Measurements from ENCODE around the gene DYNC1H1. TPM values are rescaled to one million over a fixed set of nuclear protein-coding genes. Genes with fewer than 3 reads are reported as not detected.
"Not testable (repeated sequence)": the region's sequence is repeated elsewhere in the genome, so short reads cannot be mapped to it uniquely, and the experiment has no call there.

Gene DYNC1H1
- total RNA-seq, 4 donors from 2014 or later = 486 to 737 (median 718) TPM

GRCh38 chr14:102071283-102071998, 107.1 kb downstream of the DYNC1H1 start:
- Histone ChIP-seq H3K9me3 (no peaks in the 10 kb centered on the region), H3K36me3 (no peaks in the 10 kb centered on the region), H3K4me1 (peaks cover 0 to 9% of the 10 kb centered on the region in 2 donors), H3K27ac (no peak overlapping the region), H3K4me3 (no peak overlapping the region), H3K27me3 (no peaks in the 10 kb centered on the region)
- intact Hi-C loops (cut with DNase I; ENCODE audit: low total_unique reads) = no loop called here
- DNase-seq = no peak
- in situ Hi-C loops (cut with MboI; ENCODE audit: low sequenced_read_pairs in 4 of 4) = no loop called here
- no peak for ATAC-seq
- TF ChIP-seq POLR2A (IDR thresholded peaks at IDR 0.05) (no peak), CTCF (IDR thresholded peaks at IDR 0.05 in 4 of 5, conservative IDR thresholded peaks at IDR 0.05 in 1 of 5) (no peak)

GRCh38 chr14:102074415-102074964, 110.1 kb downstream of the DYNC1H1 start:
- DNase-seq (no peak), ATAC-seq (peak; percentile 41 to 76)
- H3K27ac ChIP-seq = peak overlapping the region in 1 of 4 donors; percentile 28
- H3K4me3 ChIP-seq = no peak overlapping the region
- in situ Hi-C loops (cut with MboI; ENCODE audit: low sequenced_read_pairs in 4 of 4) (no loop called here), intact Hi-C loops (cut with DNase I; ENCODE audit: low total_unique reads) (no loop called here)
- no peak for TF ChIP-seq CTCF (IDR thresholded peaks at IDR 0.05 in 4 of 5, conservative IDR thresholded peaks at IDR 0.05 in 1 of 5)
- no peak for TF ChIP-seq POLR2A (IDR thresholded peaks at IDR 0.05)
- peaks cover 0 to 17% of the 10 kb centered on the region in 2 donors for H3K36me3 ChIP-seq
- H3K27me3 ChIP-seq = no peaks in the 10 kb centered on the region
- H3K4me1 ChIP-seq = peaks cover 0 to 9% of the 10 kb centered on the region in 2 donors
- no peaks in the 10 kb centered on the region for H3K9me3 ChIP-seq

- DNase-seq (no peak), ATAC-seq (no peak)
- Histone ChIP-seq H3K9me3 (no peaks in the 10 kb centered on the region), H3K27me3 (no peaks in the 10 kb centered on the region), H3K27ac (no peak overlapping the region), H3K4me1 (peaks cover 0 to 9% of the 10 kb centered on the region in 2 donors), H3K4me3 (no peak overlapping the region), H3K36me3 (peaks cover 0 to 24% of the 10 kb centered on the region in 2 donors)
- TF ChIP-seq CTCF (IDR thresholded peaks at IDR 0.05 in 4 of 5, conservative IDR thresholded peaks at IDR 0.05 in 1 of 5) = no peak
- no peak for TF ChIP-seq POLR2A (IDR thresholded peaks at IDR 0.05)
- intact Hi-C loops (cut with DNase I; ENCODE audit: low total_unique reads) (no loop called here), in situ Hi-C loops (cut with MboI; ENCODE audit: low sequenced_read_pairs in 4 of 4) (loop anchor here in 1 of 4 donors (25.0 kb wide), 1 partner anchor 363 kb away; no protein-coding TSS in a partner anchor)
Observed at GRCh38 chr14:102075155-102075554, 110.8 kb downstream of the DYNC1H1 start.

- H3K4me1 ChIP-seq = peaks cover 0 to 16% of the 10 kb centered on the region in 2 donors
- no peaks in the 10 kb centered on the region for H3K27me3 ChIP-seq
- no peak for ATAC-seq
- intact Hi-C loops (cut with DNase I; ENCODE audit: low total_unique reads) (no loop called here), in situ Hi-C loops (cut with MboI; ENCODE audit: low sequenced_read_pairs in 4 of 4) (loop anchor here in 1 of 4 donors (25.0 kb wide), 1 partner anchor 365 kb away; no protein-coding TSS in a partner anchor)
- no peaks in the 10 kb centered on the region for H3K9me3 ChIP-seq
- H3K4me3 ChIP-seq = no peak overlapping the region
- TF ChIP-seq POLR2A (IDR thresholded peaks at IDR 0.05) (no peak), CTCF (IDR thresholded peaks at IDR 0.05 in 4 of 5, conservative IDR thresholded peaks at IDR 0.05 in 1 of 5) (no peak)
- peaks cover 6 to 46% of the 10 kb centered on the region in 2 donors for H3K36me3 ChIP-seq
- H3K27ac ChIP-seq = no peak overlapping the region
- DNase-seq = no peak
Observed at GRCh38 chr14:102077382-102077709, 113.0 kb downstream of the DYNC1H1 start.

GRCh38 chr14:102078361-102078791, 114.0 kb downstream of the DYNC1H1 start:
- H3K36me3 ChIP-seq = peaks cover 6 to 56% of the 10 kb centered on the region in 2 donors
- intact Hi-C loops (cut with DNase I; ENCODE audit: low total_unique reads); H3K4me3 ChIP-seq; H3K27me3 ChIP-seq; DNase-seq; ATAC-seq; H3K27ac ChIP-seq; H3K9me3 ChIP-seq: not testable (repeated sequence)
- in situ Hi-C loops (cut with MboI; ENCODE audit: low sequenced_read_pairs in 4 of 4) = loop anchor here in 1 of 4 donors (25.0 kb wide), 1 partner anchor 366 kb away; no protein-coding TSS in a partner anchor
- peaks cover 0 to 26% of the 10 kb centered on the region in 2 donors for H3K4me1 ChIP-seq
